Central memory CD8-positive, alpha-beta T cell (primary cell): Measurements from ENCODE around the gene CSPG4.
"Not testable (repeated sequence)": the region's sequence is repeated elsewhere in the genome, so short reads cannot be mapped to it uniquely, and the experiment has no call there.

Source experiments
- ATAC-seq: fragments of 150-1000 bp; cut with Tn5 transposase; replicated peaks from 2 replicates; pipeline ENCODE4 v1.10.0; 2022; ENCODE audit warnings: mild to moderate bottlenecking, moderate FRiP score, moderate number of reproducible peaks; ENCODE audit not compliant: poor library complexity, severe bottlenecking; ENCODE audit errors: extremely low read depth
- DNase-seq, 2 donors: peaks; one replicate each; pipeline ENCODE4 v3.0.0; 2021; ENCODE audit warnings: low spot score in 2 of 2
- H3K27ac Mint-ChIP-seq: one replicate; pipeline ENCODE4 v1.8.0; 2022; ENCODE audit warnings: low read depth, mild to moderate bottlenecking, moderate library complexity, mixed read lengths
- H3K27me3 Mint-ChIP-seq: one replicate; pipeline ENCODE4 v1.8.0; 2022; ENCODE audit warnings: mixed read lengths
- H3K36me3 Mint-ChIP-seq: one replicate; pipeline ENCODE4 v1.8.0; 2022; ENCODE audit warnings: mild to moderate bottlenecking, moderate library complexity, mixed read lengths; ENCODE audit not compliant: insufficient read depth
- H3K4me1 Mint-ChIP-seq: one replicate; pipeline ENCODE4 v1.8.0; 2022; ENCODE audit warnings: mixed read lengths
- H3K4me3 Mint-ChIP-seq: one replicate; pipeline ENCODE4 v1.8.0; 2022; ENCODE audit warnings: mild to moderate bottlenecking, moderate library complexity, mixed read lengths
- H3K9me3 Mint-ChIP-seq: one replicate; pipeline ENCODE4 v1.8.0; 2022; ENCODE audit warnings: mixed read lengths

The CSPG4 gene

DNA sequence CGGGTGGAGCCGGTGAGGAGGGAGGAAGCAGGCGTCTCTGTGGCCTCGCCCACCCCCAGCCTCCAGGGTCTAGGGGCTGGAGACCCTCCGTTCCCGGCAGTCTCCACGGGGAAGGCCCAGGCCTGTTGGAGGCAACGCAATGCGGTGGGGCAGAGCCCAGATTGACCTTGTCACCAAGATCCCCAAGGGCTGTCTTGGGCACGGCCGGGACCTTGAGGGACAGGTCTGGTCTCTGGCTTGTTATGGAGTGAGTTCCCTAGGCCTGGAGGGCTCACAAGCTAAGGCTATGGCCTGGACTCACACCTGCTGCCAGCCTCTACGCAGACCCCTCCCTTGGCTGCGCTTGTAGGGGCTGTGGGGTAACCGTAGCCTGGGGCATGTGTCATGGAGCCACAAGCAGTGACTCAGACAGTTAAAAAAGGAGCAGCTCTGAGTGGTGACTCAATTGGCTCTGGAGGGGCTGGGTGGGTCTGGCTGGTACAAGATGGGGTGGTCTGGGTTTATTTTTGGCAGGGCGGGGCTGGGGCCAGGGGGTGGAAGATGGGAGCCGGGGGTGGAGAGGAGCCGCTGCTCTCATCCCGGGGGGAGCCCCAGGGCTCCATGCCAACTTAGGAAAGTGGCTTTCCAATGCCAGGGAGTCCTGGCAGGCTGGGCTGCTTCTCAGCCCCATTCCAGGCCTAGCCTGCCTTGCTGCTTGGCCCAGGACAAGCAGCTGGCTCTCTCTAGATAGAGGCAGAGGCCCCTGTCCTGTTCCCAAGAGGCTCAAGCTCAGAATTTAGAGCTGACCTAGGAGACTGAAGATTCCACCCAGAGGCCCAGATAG lies 9.0 kb downstream of the CSPG4 start:
- H3K27me3 Mint-ChIP-seq, H3K27ac Mint-ChIP-seq, H3K4me3 Mint-ChIP-seq, DNase-seq, H3K4me1 Mint-ChIP-seq, ATAC-seq, H3K9me3 Mint-ChIP-seq, H3K36me3 Mint-ChIP-seq: not testable (repeated sequence)

DNA sequence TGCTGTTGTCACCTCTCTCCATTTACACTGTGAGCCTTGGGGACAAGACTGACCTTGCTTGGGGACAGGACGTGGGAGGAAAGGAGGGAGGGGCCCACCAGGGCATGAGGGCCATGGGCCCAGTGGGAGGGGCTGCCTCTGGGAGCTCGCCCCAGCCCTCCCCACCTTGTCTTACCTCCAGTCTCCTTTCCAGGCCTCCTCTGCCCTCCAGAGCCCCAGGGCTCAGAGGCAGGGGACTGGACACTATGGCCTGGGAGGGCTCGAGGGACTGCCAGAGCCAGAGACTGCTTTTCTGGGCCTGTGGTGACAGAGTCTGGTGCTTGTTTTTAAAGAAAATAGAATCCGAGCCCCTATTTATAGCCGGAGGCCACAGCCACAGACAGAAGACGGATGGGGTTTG lies 10.2 kb downstream of the CSPG4 start:
- DNase-seq (no peak), ATAC-seq (no peak)
- H3K4me3 Mint-ChIP-seq: no peak overlapping the region
- no peaks in the 10 kb centered on the region for H3K36me3 Mint-ChIP-seq
- peak overlapping the region; percentile 66 for H3K27ac Mint-ChIP-seq
- no peaks in the 10 kb centered on the region for H3K27me3 Mint-ChIP-seq
- peaks cover 8% of the 10 kb centered on the region for H3K4me1 Mint-ChIP-seq
- no peaks in the 10 kb centered on the region for H3K9me3 Mint-ChIP-seq

- H3K9me3 Mint-ChIP-seq, H3K36me3 Mint-ChIP-seq, H3K27me3 Mint-ChIP-seq, ATAC-seq, H3K4me1 Mint-ChIP-seq, H3K4me3 Mint-ChIP-seq, DNase-seq: not testable (repeated sequence)
- H3K27ac Mint-ChIP-seq: peak overlapping the region; percentile 66
These were observed 11.3 kb downstream of the CSPG4 start for GRCh38 chr15:75701071-75702003.

DNA sequence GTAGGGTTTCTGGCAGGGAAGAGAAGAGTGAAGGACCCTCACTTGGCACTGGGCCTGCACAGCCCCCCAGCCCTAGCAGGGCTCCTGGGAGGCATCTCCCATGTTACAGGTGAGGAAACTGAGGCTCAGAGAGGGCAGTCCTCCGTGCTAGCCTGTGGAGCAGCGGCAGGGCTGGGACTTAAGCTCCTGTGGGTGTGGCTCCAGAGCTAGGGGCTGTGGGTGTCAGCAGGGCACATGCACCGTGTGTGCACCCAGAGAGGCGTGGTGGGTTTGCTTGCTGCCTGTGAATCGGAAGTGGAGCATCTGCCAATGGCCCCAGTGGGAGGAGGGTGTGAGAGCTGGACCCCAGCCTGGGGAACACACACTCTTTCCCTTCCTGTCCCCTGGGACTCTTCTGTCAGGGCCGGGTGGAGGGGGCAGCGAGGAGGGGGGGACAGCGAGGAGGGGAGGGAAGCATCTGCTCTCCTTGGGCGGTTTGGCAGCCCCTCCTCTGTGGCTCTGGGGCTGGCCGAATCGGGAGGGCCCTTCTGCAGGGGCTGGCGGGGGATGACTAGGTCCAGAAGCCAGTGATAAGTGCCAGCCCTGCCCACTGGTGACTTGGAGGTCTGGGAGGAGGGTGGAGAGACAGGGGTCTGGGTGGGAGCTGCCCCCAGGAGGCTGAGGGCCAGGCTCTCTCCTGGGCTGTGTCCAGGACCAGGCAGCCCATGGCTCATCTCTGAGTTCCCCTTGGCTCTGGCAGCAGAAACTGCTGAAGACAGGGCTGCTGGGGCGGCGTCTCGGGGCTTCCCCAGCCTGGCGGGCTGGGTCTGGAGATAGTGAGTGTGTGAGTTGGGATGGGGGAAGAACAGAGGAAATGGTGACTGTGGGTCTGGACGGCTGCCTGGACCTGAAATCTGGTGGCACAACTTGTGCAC lies 12.4 kb downstream of the CSPG4 start:
- peaks cover 17% of the 10 kb centered on the region for H3K4me1 Mint-ChIP-seq
- not testable (repeated sequence) for H3K27me3 Mint-ChIP-seq, H3K36me3 Mint-ChIP-seq, H3K4me3 Mint-ChIP-seq, H3K27ac Mint-ChIP-seq, H3K9me3 Mint-ChIP-seq, DNase-seq
- peak; percentile 86 for ATAC-seq

DNA sequence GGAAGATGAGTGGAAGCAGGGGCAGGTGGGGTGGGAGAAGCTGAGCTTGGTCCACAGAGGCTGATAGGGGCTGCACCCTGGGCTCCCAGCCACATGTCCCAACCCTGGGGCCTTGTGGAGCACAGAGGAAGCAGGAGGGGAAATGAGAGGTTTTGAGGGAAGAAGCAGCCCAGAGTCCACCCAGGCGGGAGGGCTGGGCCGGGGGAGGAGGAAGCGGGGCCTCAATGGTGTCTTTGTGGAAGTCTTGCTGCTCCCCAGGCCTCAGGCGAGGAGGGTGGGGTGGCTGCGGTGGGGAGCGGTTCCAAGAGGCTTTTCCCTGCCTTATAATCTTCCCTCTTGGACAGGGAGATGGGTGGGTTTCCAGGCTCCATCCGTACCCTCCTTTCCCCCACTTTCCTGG lies 13.1 kb downstream of the CSPG4 start:
- not testable (repeated sequence) for H3K9me3 Mint-ChIP-seq, H3K27ac Mint-ChIP-seq, H3K36me3 Mint-ChIP-seq, DNase-seq, ATAC-seq, H3K4me3 Mint-ChIP-seq
- Mint-ChIP-seq H3K27me3 (peaks cover 13% of the 10 kb centered on the region), H3K4me1 (peaks cover 23% of the 10 kb centered on the region)

DNA sequence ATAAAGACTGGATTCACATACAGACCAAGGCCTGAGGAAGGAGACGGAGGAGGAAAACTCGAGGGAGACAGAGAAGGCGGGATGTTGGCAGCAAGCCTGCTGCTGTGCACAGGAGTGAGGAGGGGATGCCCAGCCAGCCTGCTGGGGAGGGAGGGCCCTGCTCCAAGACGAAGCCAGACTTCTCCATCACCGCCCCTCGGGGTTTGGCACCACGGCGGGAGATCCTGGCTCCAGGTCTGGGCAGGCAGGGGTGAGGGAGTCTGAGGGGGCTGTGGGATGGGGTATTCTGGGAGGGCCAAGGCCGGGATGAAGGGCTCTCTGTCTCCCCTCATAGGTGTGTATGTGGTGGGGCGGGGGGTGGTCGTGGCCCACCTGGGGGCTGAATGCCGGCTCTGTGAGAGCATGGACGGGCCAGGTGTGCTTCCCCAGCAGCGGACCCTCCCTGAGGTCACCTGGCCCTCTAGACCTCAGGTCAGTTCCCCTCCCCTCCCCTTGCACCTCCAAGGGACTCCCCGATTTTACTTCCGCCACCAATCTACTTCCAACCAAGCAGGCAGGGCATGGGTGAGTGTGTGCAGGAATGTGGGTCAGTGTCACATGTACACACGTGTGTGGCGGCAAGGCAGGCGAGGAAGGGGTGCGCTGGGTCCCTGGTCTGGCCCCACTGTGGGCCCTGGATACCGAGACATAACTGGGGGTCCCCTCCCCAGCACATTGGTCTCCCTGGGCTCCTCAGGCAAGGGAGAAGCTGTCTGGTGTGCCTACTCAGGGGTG lies 14.5 kb downstream of the CSPG4 start:
- Mint-ChIP-seq H3K4me1 (peaks cover 23% of the 10 kb centered on the region), H3K27ac (peak overlapping the region; percentile 33), H3K27me3 (peaks cover 19% of the 10 kb centered on the region)
- DNase-seq, H3K4me3 Mint-ChIP-seq, H3K9me3 Mint-ChIP-seq, H3K36me3 Mint-ChIP-seq, ATAC-seq: not testable (repeated sequence)

DNA sequence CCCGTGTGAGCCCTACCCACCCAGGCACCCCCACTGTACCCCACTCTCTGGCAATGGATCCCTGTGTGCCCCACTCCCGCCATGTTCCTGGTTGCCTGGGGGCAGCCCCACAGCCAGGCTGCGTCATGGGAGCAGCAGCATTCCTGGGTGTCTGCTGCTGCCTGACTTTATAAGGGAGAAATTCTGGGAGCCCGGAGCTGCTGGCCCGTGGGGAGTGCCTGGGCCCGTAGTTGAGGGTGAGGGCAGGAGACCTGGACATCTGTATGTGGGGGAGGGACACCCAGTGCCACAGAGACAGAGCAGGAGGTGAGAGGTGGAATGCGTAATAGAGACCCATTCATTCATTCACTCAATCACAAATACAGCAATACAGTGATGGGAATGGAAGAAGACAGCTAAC lies 15.1 kb downstream of the CSPG4 start:
- no peaks in the 10 kb centered on the region for H3K9me3 Mint-ChIP-seq

GRCh38 chr15:75696854-75697259 lies 15.8 kb downstream of the CSPG4 start:
- peaks cover 30% of the 10 kb centered on the region for H3K4me1 Mint-ChIP-seq

More for the DNA sequence above, 15.1 kb downstream of the CSPG4 start:
- H3K27ac Mint-ChIP-seq: peak overlapping the region; percentile 33
- peaks cover 25% of the 10 kb centered on the region for H3K4me1 Mint-ChIP-seq
- no peaks in the 10 kb centered on the region for H3K36me3 Mint-ChIP-seq
- H3K27me3 Mint-ChIP-seq: peaks cover 23% of the 10 kb centered on the region
- H3K4me3 Mint-ChIP-seq: no peak overlapping the region
- ATAC-seq (no peak), DNase-seq (no peak)

DNA sequence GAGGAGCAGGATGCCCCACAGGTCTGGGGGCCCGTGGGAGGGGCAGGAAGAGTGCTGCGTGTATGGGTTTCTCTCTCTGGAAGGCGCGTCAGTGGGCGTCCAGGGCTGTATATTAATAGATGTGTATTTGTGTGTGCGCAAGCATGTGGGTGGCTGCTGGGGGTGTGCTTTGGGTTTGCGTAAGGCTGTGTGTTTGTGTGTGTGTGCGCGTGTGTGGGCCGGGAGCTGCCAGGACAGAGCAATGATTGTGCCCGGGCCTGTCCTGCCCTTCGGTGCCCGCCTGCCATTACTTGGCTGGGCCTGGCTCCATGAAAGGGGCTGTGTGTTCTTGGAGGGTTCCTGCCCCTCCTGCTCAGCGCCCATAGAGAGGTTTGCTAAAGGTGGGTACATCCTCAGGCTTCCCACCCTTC lies 16.3 kb downstream of the CSPG4 start:
- no peaks in the 10 kb centered on the region for H3K36me3 Mint-ChIP-seq
- ATAC-seq (no peak), DNase-seq (no peak)
- peaks cover 30% of the 10 kb centered on the region for H3K27me3 Mint-ChIP-seq
- no peak overlapping the region for H3K4me3 Mint-ChIP-seq
- H3K9me3 Mint-ChIP-seq: no peaks in the 10 kb centered on the region
- peaks cover 30% of the 10 kb centered on the region for H3K4me1 Mint-ChIP-seq
- no peak overlapping the region for H3K27ac Mint-ChIP-seq

More at GRCh38 chr15:75696854-75697259, 15.8 kb downstream of the CSPG4 start:
- H3K36me3 Mint-ChIP-seq: no peaks in the 10 kb centered on the region
- no peaks in the 10 kb centered on the region for H3K9me3 Mint-ChIP-seq
- H3K27me3 Mint-ChIP-seq: peaks cover 30% of the 10 kb centered on the region
- no peak overlapping the region for H3K4me3 Mint-ChIP-seq
- no peak overlapping the region for H3K27ac Mint-ChIP-seq
- no peak for ATAC-seq
- no peak for DNase-seq

DNA sequence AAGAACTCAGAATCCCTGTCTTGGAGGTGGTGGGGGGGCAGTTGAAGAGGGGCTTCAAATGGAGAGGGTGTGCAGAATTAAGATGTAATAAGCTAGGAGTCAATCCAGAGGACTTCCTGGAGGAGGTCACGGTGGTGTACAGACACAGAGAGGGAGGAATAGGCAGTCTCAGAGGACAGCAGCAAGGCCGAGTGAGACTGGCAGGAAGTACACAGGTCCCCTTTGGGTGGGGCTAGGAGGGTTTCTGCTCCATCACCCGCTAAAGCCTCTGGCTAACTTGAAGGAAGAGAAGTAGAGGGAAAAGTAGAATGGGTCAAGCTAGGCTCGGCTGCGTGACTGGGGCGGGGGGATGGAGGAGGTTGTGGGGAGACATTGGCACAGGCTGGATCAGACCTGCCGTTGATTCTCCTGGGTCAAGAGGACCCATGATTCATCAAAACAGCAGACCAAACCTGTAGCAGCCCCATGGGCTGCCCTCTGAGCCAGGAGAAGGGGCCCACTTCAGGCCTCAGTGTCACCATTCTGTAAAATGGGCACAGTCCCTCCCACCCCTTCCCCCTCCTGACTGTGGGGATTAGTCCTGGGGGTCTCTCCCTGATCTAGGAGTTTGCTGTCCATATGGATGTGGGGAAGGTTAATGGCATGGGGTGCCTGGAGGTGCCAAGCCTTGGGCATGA lies 16.9 kb downstream of the CSPG4 start:
- Mint-ChIP-seq H3K4me1 (peaks cover 30% of the 10 kb centered on the region), H3K36me3 (no peaks in the 10 kb centered on the region), H3K27ac (no peak overlapping the region), H3K4me3 (no peak overlapping the region), H3K27me3 (peaks cover 30% of the 10 kb centered on the region), H3K9me3 (no peaks in the 10 kb centered on the region)
- no peak for ATAC-seq
- DNase-seq: no peak

DNA sequence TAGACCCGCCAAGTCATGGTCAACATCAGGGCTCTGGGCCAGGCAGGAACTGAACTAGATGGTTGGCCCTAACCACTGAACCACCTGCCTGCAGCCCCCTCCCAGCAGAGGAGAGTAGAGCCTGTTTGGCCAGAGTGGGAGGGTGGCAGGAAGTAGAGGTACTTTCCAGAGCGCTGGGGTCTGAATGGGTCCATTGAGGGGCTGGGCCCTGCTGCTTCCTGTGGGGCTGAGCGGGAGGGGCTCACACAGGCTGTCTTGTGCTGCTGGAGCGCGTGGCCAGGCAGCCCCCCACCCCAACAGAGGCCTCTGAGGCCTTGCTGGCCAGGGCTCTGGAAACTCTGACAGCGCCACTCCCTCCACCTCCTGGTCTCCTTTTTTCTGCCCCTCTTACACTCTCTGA lies 17.4 kb downstream of the CSPG4 start:
- Mint-ChIP-seq H3K27ac (no peak overlapping the region), H3K4me3 (no peak overlapping the region), H3K9me3 (no peaks in the 10 kb centered on the region), H3K4me1 (peaks cover 30% of the 10 kb centered on the region), H3K27me3 (peaks cover 30% of the 10 kb centered on the region), H3K36me3 (no peaks in the 10 kb centered on the region)
- ATAC-seq (no peak), DNase-seq (no peak)
